HFFc6 (cell line): Measurements from ENCODE around the gene CDC42BPG. TPM values are rescaled to one million over a fixed set of nuclear protein-coding genes. Genes with fewer than 3 reads are reported as not detected.

Experiments
- DNase-seq: peaks from one replicate; pipeline ENCODE4 v3.0.0-alpha.2; 2018
- H3K27ac Mint-ChIP-seq: 2 replicates; pipeline ENCODE4 v1.8.0; 2020; ENCODE audit warnings: mild to moderate bottlenecking, mixed read lengths
- H3K27me3 Mint-ChIP-seq: 2 replicates; pipeline ENCODE4 v1.8.0; 2021; ENCODE audit warnings: mild to moderate bottlenecking, moderate library complexity, mixed read lengths; ENCODE audit not compliant: insufficient read depth
- H3K36me3 Mint-ChIP-seq: 2 replicates; pipeline ENCODE4 v1.8.0; 2021; ENCODE audit warnings: low read depth, mixed read lengths
- H3K4me1 Mint-ChIP-seq: 2 replicates; pipeline ENCODE4 v1.8.0; 2020; ENCODE audit warnings: low read depth, mixed read lengths
- H3K4me3 Mint-ChIP-seq: 2 replicates; pipeline ENCODE4 v1.8.0; 2020; ENCODE audit warnings: mild to moderate bottlenecking, moderate library complexity, mixed read lengths
- H3K9me3 Mint-ChIP-seq: 2 replicates; pipeline ENCODE4 v1.8.0; 2020; ENCODE audit warnings: mild to moderate bottlenecking, mixed read lengths
- CTCF ChIP-seq: fragments of 200-600 bp; sonication (generic); IDR thresholded peaks from 2 replicates; pipeline ENCODE4 v1.5.0; 2021; ENCODE audit warnings: antibody characterized with exemption, mild to moderate bottlenecking
- total RNA-seq, 6 experiments: library from RNA; stranded (reverse); fragmentation: NEBNext Ultra II Directional; extraction: Animal tissue kit (Norgen Biotek cat#: 25700); gene quantifications; 2 replicates in 1 of 6; 3 replicates in 5 of 6; pipeline ENCODE4 v1.2.3, GENCODE V29; 2021

The CDC42BPG gene
- total RNA-seq, 6 experiments from 2014 or later = 0.02 to 0.21 (median 0.05) TPM; not detected in 1

GRCh38 chr11:64855596-64856304 is 11.3 kb upstream of the CDC42BPG start:
- Mint-ChIP-seq H3K4me3 (peak overlapping the region; percentile 62), H3K4me1 (peaks cover 44% of the 10 kb centered on the region), H3K27me3 (peaks cover 2% of the 10 kb centered on the region; the same call in 1 of the 2 replicates), H3K9me3 (no peaks in the 10 kb centered on the region), H3K27ac (peak overlapping the region; percentile 92), H3K36me3 (peaks cover 27% of the 10 kb centered on the region)
- no peak for DNase-seq
- TF ChIP-seq CTCF = no peak

GRCh38 chr11:64854534-64855502 is 10.4 kb upstream of the CDC42BPG start:
- TF ChIP-seq CTCF = no peak
- Mint-ChIP-seq H3K4me1 (peaks cover 51% of the 10 kb centered on the region), H3K27ac (peak overlapping the region; percentile 92), H3K27me3 (peaks cover 6% of the 10 kb centered on the region; the same call in 1 of the 2 replicates), H3K36me3 (peaks cover 23% of the 10 kb centered on the region), H3K4me3 (peak overlapping the region; percentile 62), H3K9me3 (no peaks in the 10 kb centered on the region)
- DNase-seq = peak; percentile 90

GRCh38 chr11:64854157-64854533 is 9.7 kb upstream of the CDC42BPG start:
- H3K27me3 Mint-ChIP-seq = peaks cover 11% of the 10 kb centered on the region
- no peaks in the 10 kb centered on the region for H3K9me3 Mint-ChIP-seq
- no peak for DNase-seq
- peak overlapping the region; percentile 92 for H3K27ac Mint-ChIP-seq
- H3K36me3 Mint-ChIP-seq = peaks cover 23% of the 10 kb centered on the region
- peaks cover 57% of the 10 kb centered on the region for H3K4me1 Mint-ChIP-seq
- no peak for TF ChIP-seq CTCF
- peak overlapping the region; percentile 62; the same call in 1 of the 2 replicates for H3K4me3 Mint-ChIP-seq

GRCh38 chr11:64853709-64854108 is 9.3 kb upstream of the CDC42BPG start:
- no peaks in the 10 kb centered on the region for H3K9me3 Mint-ChIP-seq
- no peak overlapping the region for H3K4me3 Mint-ChIP-seq
- H3K4me1 Mint-ChIP-seq = peaks cover 58% of the 10 kb centered on the region
- no peak for TF ChIP-seq CTCF
- DNase-seq = no peak
- no peak overlapping the region for H3K27ac Mint-ChIP-seq
- H3K36me3 Mint-ChIP-seq = peaks cover 23% of the 10 kb centered on the region
- peaks cover 11% of the 10 kb centered on the region for H3K27me3 Mint-ChIP-seq

- Mint-ChIP-seq H3K4me1 (peaks cover 63% of the 10 kb centered on the region), H3K36me3 (peaks cover 23% of the 10 kb centered on the region), H3K9me3 (no peaks in the 10 kb centered on the region), H3K27me3 (peaks cover 13% of the 10 kb centered on the region), H3K4me3 (no peak overlapping the region), H3K27ac (peak overlapping the region; percentile 77)
- DNase-seq = no peak
- TF ChIP-seq CTCF = no peak
Measured at GRCh38 chr11:64852804-64853509, 8.5 kb upstream of the CDC42BPG start.
